NCI-H345 (cell line): ENCODE results near the gene RASSF6.
"Not testable (repeated sequence)": the region's sequence is repeated elsewhere in the genome, so short reads cannot be mapped to it uniquely, and the experiment has no call there.

Experiments
- DNase-seq: peaks from one replicate; lab custom pipeline; 2025; lab: John Stamatoyannopoulos, UW

RASSF6 gene

GRCh38 chr4:73576381-73576780 is 43.9 kb downstream of the RASSF6 start:
- no peak for DNase-seq

GRCh38 chr4:73575660-73576059 is 44.6 kb downstream of the RASSF6 start:
- no peak for DNase-seq

GRCh38 chr4:73573794-73574528 is 46.3 kb downstream of the RASSF6 start:
- peak; percentile 81 for DNase-seq

GRCh38 chr4:73550865-73551264 is 69.4 kb downstream of the RASSF6 start:
- DNase-seq = not testable (repeated sequence)

- no peak for DNase-seq
Measured at GRCh38 chr4:73544620-73545019, 75.6 kb downstream of the RASSF6 start.

GRCh38 chr4:73541251-73541650 is 79.0 kb downstream of the RASSF6 start:
- DNase-seq = no peak

- DNase-seq = no peak
Measured at GRCh38 chr4:73540826-73541225, 79.4 kb downstream of the RASSF6 start.

- DNase-seq = no peak
Measured at GRCh38 chr4:73539386-73539785, 80.8 kb downstream of the RASSF6 start.

GRCh38 chr4:73538162-73538561 is 82.1 kb downstream of the RASSF6 start:
- no peak for DNase-seq

GRCh38 chr4:73533515-73534422 is 86.5 kb downstream of the RASSF6 start:
- DNase-seq = no peak

GRCh38 chr4:73528171-73528570 is 92.1 kb downstream of the RASSF6 start:
- DNase-seq = no peak

- no peak for DNase-seq
Measured at GRCh38 chr4:73527196-73527595, 93.0 kb downstream of the RASSF6 start.

- DNase-seq = no peak
Measured at GRCh38 chr4:73525611-73526010, 94.6 kb downstream of the RASSF6 start.

- no peak for DNase-seq
Measured at GRCh38 chr4:73523126-73523525, 97.1 kb downstream of the RASSF6 start.
